ENCODE results near the gene DIAPH1.

DNA sequence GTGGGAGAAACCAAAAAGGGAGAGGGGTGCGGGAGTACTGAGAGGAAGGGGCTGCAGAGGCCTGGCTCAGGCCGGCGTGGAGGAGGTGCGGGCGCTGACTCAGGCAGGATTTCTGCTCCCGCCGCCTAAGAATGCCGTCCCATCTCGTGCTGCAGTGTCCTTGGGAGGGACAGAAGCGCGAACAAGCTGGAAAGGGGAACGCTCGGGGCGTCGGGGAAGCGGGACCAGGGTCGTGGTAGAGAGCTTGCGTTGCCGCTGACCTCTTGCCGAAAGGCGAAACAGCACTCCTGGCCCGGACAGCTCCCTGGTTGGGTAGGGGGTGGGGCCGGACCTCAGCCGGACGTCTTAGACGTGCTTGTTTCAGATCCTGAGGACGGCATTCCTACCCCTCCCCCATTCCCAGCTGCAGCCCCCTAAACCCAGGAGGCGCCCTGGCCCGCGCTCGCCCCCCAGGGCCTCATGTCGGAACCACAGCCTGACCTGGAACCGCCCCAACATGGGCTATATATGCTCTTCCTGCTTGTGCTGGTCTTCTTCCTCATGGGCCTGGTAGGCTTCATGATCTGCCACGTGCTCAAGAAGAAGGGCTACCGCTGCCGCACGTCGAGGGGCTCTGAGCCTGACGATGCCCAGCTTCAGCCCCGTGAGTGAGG, 19.1 kb upstream of the DIAPH1 start:
- TF ChIP-seq, protein P1, sequence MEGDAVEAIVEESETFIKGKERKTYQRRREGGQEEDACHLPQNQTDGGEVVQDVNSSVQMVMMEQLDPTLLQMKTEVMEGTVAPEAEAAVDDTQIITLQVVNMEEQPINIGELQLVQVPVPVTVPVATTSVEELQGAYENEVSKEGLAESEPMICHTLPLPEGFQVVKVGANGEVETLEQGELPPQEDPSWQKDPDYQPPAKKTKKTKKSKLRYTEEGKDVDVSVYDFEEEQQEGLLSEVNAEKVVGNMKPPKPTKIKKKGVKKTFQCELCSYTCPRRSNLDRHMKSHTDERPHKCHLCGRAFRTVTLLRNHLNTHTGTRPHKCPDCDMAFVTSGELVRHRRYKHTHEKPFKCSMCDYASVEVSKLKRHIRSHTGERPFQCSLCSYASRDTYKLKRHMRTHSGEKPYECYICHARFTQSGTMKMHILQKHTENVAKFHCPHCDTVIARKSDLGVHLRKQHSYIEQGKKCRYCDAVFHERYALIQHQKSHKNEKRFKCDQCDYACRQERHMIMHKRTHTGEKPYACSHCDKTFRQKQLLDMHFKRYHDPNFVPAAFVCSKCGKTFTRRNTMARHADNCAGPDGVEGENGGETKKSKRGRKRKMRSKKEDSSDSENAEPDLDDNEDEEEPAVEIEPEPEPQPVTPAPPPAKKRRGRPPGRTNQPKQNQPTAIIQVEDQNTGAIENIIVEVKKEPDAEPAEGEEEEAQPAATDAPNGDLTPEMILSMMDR (IDR thresholded peaks at IDR 0.05; ENCODE audit: low read depth, low read length, poor library complexity, severe bottlenecking), result peak; percentile 76
- TF ChIP-seq EZH2phosphoT487 (IDR thresholded peaks at IDR 0.05; ENCODE audit: borderline replicate concordance, low read length), result no peak

Data from DOHH2 (cell line).